Motor neuron (in vitro differentiated cells): ENCODE measurements around the gene ADORA1. TPM values are rescaled to one million over a fixed set of nuclear protein-coding genes. Genes with fewer than 3 reads are reported as not detected.
A peak's percentile ranks its signal among the peaks of the same experiment; 100 is the strongest.

Experiments
- ATAC-seq, 8 experiments: fragments of 200-7000 bp; cut with Tn5 transposase; replicated peaks in 6 of 8; 2 replicates each; pipeline ENCODE4 v1.8.0; 2021; ENCODE audit warnings: mild to moderate bottlenecking in 8 of 8, moderate library complexity in 8 of 8
- H3K27ac ChIP-seq, 2 donors: fragments of 250-450 bp; sonication (Bioruptor Pico); 2 replicates each; pipeline ENCODE4 v1.9.0; 2021; ENCODE audit warnings: antibody characterized with exemption in 2 of 2, mild to moderate bottlenecking in 2 of 2, moderate library complexity in 1 of 2
- H3K4me1 ChIP-seq, 2 donors: fragments of 250-450 bp; sonication (Bioruptor Pico); replicated peaks in 1 of 2; 2 replicates each; pipeline ENCODE4 v1.6.1; 2021; ENCODE audit warnings: antibody characterized with exemption in 2 of 2, mild to moderate bottlenecking in 2 of 2, moderate library complexity in 1 of 2
- H3K4me3 ChIP-seq, 5 donors: fragments of 250-450 bp; sonication (Bioruptor Pico); 2 replicates each; pipeline ENCODE4 v1.9.0; 2021; ENCODE audit warnings: antibody characterized with exemption in 5 of 5, mild to moderate bottlenecking in 5 of 5, moderate library complexity in 4 of 5
- WGBS, 10 experiments: fragments of 450-650 bp; shearing (Covaris generic); methylation state at CpG; one replicate each; pipeline ENCODE4 v1.0.0; 2022; 5-methylcytosine and 5-hydroxymethylcytosine counted together
- in situ Hi-C, 9 experiments: fragments of 400-800 bp; cut with MboI; loops; one replicate each; pipeline ENCODE4 v1.15.0; 2021; ENCODE audit warnings: low sequenced_read_pairs in 9 of 9, low pct_unique_long_range_greater_than_20kb in 2 of 9; ENCODE audit not compliant: unreplicated experiment in 9 of 9
- total RNA-seq, 8 experiments: library from RNA; unstranded; fragments of 300-600 nt; gene quantifications; 2 replicates each; pipeline versions ENCODE4 v1.2.3 to v1.2.4, GENCODE V29; 2022

The ADORA1 gene
- total RNA-seq, 8 experiments from 2014 or later = 3.2 to 15.5 (median 3.9) TPM

DNA sequence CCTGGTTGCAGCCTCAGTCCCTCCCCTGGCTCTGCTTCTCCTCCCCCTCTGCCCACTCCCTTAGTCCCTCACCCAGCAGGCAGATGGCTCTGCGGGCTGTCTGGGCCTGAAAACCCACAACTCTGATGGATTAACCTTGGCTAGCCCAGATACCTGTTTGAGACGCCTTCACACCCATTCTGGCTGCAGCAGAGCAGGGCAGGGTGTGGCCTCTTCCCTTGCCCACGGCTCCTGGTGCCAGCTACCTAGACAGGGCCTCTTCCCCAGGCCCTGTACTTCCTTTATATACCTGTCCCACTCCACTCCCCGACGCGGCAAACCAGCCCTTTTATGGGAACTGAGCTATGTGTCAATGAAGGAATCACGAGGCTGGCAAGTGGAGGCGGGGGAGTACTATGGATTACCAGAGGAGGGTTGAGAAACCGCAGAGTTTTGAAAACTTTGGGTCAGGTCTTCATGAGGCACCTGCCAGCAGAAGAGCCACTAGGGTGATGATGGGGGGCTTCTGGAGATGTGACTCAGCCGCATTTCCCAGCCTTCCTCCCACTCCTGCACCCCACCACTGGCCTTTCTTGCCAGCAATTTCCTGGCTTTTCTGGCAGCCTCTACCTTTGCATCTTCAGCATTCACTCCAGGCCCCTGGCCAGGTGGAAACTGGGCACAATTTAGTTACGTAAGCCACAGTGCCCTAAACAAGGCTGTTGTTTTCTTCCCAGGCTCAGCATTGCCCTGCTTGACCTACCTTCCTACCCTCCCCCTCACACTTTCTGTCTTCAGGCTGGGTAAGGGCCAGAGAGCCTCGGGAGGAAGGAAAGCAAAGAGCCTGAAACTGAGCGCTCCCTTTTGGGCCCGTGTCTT lies 59.1 kb downstream of the ADORA1 start, which contains the start of gene CHI3L1:
Gene CHI3L1, minus strand, starts transcription at position 259 of the 858 bp plus-strand sequence. Its CDS starts 81 bp downstream, at position 178.
- no peak within 1 kb of the TSS for H3K27ac ChIP-seq
- WGBS, 10 experiments = 36 to 68% (median 51%) methylated on average over 2 to 9 of the region's 14 CpGs; no CpG with 5 or more reads in 4 of the 10 experiments
- peak in 2 of 8 experiments; percentile 48 to 50 for ATAC-seq
- H3K4me3 ChIP-seq = no peak within 1 kb of the TSS
- in situ Hi-C loops = no loop called here
- peaks cover 11 to 12% of the 10 kb centered on the region in 2 donors for H3K4me1 ChIP-seq

DNA sequence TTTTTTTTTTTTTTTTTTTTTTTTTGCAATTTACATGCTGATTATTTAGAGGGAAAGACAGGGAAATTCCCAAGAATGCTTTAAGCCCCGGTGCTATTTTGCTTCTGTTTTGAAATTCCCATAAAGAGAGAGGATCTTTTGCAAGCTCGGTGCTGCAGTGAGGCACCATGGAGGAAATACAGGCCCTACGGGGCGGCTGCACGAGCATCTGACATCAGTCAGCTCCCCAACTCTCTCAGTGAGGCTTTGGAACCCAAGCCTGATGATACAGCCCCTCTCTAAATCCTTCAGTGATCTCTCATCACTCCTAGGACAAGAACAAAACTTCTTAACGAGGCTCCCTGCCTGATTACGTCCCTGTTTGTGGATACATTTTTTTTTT lies 59.8 kb downstream of the ADORA1 start:
- Histone ChIP-seq H3K4me3 (no peak overlapping the region), H3K27ac (no peak overlapping the region), H3K4me1 (peaks cover 11 to 12% of the 10 kb centered on the region in 2 donors)
- in situ Hi-C loops = no loop called here
- peak in 2 of 8 experiments; percentile 15 to 33 for ATAC-seq
- 0 to 62% (median 44%) methylated on average over 2 to 7 of the region's 7 CpGs for WGBS, 10 experiments

DNA sequence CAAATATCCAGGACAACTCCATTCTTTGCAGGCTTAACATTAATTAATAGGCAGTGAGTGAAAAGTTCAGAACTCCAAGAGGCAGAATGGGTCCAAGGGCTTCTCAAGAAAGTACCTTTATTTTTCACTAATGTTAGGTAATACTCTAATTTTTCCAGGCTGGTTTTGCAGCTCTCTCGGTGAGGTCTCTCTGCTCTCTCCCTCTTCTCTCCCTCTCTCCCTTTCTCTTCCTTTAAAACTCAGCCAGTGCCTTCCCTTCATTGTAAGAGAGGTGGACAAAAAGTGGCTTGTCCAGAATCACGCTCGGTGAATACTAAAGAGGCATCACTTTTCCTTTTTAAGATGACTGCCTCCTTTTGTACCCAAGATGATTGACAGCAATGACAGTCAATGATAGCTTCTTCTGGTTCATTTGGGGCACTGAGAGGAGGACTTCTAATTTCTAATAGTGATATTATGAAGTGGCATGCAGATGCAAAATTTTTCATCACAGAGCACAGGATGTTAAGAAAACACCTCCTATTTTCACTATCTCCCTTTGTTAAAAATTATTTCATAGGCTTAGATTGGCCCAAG lies 60.3 kb downstream of the ADORA1 start:
- no peak overlapping the region for H3K4me3 ChIP-seq
- 29 to 100% (median 83%) methylated on average over 1 to 3 of the region's 3 CpGs; no CpG with 5 or more reads in 3 of the 10 experiments for WGBS, 10 experiments
- no peak overlapping the region for H3K27ac ChIP-seq
- H3K4me1 ChIP-seq = peaks cover 11 to 16% of the 10 kb centered on the region in 2 donors
- no peak for ATAC-seq
- in situ Hi-C loops = no loop called here

DNA sequence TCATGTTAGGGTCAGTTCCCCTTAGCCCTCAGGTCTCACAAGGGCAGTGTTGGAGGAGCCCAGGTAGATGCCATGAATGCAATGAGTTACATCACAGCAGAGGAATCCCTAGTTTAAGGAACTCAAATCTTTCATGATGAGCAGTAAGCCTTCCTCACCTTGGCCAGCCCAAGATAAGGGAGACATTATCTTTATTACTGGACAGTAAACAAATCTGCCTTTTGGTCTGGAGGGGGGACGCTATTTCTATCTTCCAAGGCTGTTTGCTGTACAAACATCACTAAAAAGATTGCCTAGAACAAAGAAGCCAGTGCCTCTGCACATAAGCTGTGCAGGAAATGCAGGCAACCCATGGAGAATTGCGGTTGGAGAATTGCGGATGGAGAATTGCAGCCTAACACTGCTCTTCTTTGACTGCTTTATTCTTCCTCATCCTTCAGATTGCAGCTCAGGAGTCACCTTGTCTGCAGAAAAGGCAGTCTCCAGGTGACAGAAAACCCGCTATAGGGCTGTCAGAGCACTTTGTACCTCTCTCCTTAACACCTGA lies 61.2 kb downstream of the ADORA1 start:
- Histone ChIP-seq H3K4me1 (peaks cover 11 to 20% of the 10 kb centered on the region in 2 donors), H3K27ac (no peak overlapping the region), H3K4me3 (no peak overlapping the region)
- no peak for ATAC-seq
- 67 to 100% (median 92%) methylated on average over 1 to 4 of the region's 4 CpGs; no CpG with 5 or more reads in 1 of the 10 experiments for WGBS, 10 experiments
- in situ Hi-C loops = no loop called here

DNA sequence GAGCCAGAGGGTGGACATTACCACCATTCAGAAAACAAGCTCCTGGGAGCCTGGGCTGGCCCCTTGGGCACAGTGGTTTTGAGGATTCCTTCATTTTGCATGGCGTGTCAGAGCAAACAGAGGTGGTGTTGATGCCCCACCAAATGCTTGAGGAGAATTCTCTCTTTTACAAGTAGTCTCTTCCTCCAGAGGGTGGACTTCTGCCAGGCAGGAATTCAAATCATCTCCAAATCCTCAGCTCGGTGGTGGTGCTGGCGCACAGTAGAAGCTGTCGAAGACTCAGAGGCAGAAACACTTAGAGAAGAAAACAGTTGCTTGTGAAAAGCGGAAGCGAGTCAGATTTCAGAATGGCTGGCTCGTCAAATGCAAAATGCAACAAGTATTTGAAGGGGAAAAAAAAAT lies 62.4 kb downstream of the ADORA1 start:
- Histone ChIP-seq H3K4me1 (peaks cover 11 to 20% of the 10 kb centered on the region in 2 donors), H3K4me3 (no peak overlapping the region), H3K27ac (no peak overlapping the region)
- WGBS, 10 experiments = 43 to 100% (median 77%) methylated on average over 1 to 7 of the region's 7 CpGs; no CpG with 5 or more reads in 1 of the 10 experiments
- no peak for ATAC-seq
- in situ Hi-C loops = no loop called here

DNA sequence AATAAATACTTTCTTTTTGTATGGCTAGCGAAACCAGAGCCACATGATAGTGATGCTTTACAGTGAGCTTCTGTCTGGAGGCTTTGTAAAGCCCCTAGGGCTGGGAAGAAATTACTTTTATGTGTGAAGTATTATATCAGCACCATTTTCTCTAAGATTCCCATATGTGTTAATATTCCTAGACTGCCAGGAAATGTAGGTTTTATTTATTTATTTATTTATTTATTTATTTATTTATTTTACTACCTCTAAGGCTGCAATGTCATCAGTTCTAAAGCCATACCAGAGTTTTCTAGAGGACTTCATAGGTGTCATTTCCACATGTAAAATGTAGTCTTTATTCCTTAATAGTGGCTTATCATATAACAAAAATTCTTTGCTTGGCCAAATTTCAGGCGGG lies 63.4 kb downstream of the ADORA1 start:
- ATAC-seq = no peak
- in situ Hi-C loops = no loop called here
- no peak overlapping the region for H3K4me3 ChIP-seq
- WGBS, 10 experiments = 52 to 100% (median 94%) methylated on average over 1 to 2 of the region's 2 CpGs
- H3K27ac ChIP-seq = no peak overlapping the region
- peaks cover 11 to 20% of the 10 kb centered on the region in 2 donors for H3K4me1 ChIP-seq

DNA sequence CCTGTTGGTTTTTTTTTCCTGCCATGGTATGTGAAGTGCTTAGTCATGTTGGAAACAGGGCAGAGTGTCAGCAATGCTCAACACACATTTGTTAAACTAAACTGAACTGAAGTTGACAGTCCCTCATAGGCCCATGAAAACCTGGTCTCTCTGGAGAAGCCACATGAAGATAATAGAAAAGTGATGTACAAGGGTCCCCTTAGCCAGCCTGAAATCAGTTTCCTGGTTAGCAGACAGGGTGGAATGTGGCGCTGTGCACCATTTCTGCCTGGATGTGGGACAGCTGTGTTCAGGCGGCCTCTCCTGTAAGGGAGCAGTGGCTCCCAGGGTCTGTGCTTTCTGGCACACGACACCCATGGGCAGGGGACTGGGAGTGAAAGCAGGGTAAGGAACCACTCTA lies 68.8 kb downstream of the ADORA1 start:
- no peak overlapping the region for H3K27ac ChIP-seq
- H3K4me1 ChIP-seq = peaks cover 3 to 10% of the 10 kb centered on the region in 2 donors
- in situ Hi-C loops = no loop called here
- no peak overlapping the region for H3K4me3 ChIP-seq
- peak in 1 of 8 experiments; percentile 37 for ATAC-seq
- 86 to 100% (median 100%) methylated on average over 1 to 2 of the region's 3 CpGs; no CpG with 5 or more reads in 5 of the 10 experiments for WGBS, 10 experiments

DNA sequence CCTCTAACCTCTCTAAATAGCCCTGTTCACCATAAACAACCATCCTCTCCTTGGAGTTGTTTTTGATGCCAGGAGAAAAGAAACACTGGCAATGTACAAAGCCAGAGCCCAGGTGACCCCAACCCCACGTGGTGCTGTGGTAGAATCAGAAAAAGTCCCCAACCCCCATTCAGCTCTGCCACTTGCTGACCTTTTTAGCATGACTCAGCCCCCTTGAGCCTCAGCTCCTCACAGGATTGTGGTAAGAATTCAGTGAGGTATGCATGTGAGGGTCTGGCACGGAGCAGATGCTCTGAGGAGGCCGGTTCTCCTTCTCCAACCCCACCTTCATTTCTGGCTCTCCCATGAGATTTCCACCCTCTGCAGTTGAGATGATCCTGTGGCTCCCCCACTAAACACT lies 70.1 kb downstream of the ADORA1 start:
- ATAC-seq = peak in 6 of 8 experiments; percentile 31 to 83 (median 76)

DNA sequence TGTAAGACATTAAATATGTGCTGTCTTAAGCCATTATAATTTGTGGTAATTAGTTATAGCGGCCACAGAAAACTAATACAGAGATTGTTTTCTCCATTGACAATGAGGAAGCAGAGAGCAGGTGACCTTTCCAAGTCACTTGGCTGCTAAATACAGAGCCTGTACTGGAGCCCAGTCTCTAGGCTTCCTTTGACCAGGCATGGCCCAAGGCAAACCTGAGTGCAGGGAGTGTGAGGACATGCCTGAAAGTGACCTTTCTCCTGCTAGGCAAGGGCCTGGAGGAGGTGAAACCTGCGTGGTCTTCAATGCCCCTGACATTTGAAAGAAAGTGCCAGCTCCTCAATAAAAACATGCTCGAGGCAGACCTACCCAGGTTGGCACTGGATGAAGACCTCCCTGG lies 71.5 kb downstream of the ADORA1 start:
- Histone ChIP-seq H3K27ac (no peak overlapping the region), H3K4me1 (peaks cover 2 to 3% of the 10 kb centered on the region in 2 donors), H3K4me3 (no peak overlapping the region)
- WGBS, 10 experiments = 0 to 100% (median 82%) methylated on average over 1 to 3 of the region's 3 CpGs
- ATAC-seq = no peak
- in situ Hi-C loops = no loop called here

More for the DNA sequence above, 70.1 kb downstream of the ADORA1 start:
- 17 to 100% (median 36%) methylated on average over 1 to 3 of the region's 3 CpGs; no CpG with 5 or more reads in 3 of the 10 experiments for WGBS, 10 experiments
- H3K4me1 ChIP-seq = peaks cover 3 to 7% of the 10 kb centered on the region in 2 donors
- no peak overlapping the region for H3K27ac ChIP-seq
- in situ Hi-C loops = no loop called here
- H3K4me3 ChIP-seq = no peak overlapping the region

DNA sequence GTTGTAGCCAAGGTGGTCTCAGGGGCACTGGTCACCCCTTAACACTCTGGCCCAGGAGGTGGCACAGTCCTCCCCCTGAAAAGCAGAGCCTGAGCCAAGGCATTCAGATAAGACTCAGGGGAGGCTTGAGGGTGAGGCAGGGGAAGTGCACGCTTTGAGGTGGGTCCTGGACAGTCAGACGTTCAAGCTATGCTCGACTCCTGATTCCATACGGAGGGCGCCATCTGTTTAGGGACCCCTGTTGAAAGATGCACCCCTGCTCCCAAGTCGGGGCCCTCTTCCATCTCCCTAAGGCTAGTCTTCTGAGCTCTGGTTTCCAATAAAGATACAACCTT lies 71.9 kb downstream of the ADORA1 start:
- in situ Hi-C loops = no loop called here
- Histone ChIP-seq H3K27ac (no peak overlapping the region), H3K4me1 (peaks cover 2 to 3% of the 10 kb centered on the region in 2 donors), H3K4me3 (no peak overlapping the region)
- ATAC-seq = no peak
- WGBS, 10 experiments = 40 to 88% (median 70%) methylated on average over 1 to 6 of the region's 6 CpGs; no CpG with 5 or more reads in 3 of the 10 experiments

DNA sequence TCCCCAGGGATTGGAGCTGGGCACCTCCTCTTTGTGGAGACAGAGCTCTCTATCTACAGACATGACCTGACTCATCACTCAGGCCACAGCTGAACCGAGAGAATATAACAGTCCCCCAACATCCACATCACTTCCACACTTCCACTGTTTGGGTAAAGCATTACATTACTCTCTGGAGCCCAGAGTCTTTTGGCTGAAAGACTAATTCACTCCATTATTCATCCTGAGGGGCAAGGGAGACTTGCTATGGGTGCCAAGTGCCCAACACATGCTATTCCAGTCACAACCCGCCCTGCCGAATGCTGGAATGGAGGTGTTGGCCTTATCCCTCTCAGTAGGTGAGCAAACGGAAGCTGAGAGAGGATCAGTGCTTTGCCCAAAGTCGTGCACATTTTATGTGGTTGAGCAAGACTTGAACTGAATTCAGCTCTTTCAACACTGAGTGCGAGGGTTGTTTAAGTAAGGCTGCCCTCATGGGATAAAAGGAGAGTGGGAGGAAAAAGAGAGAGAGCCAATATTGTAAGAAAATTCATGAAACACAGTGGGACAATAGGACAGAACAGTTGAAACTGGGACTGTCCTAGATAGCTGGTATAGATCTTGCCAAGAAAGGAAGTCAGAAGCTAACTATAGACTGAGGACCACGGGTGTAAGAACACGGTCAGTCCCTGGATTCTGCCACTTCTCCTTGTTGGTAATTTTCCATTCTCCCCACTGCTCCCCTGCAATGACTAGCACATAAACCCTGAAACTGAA lies 72.5 kb downstream of the ADORA1 start:
- in situ Hi-C loops = loop anchor here in 4 of 9 experiments (25.0 kb wide), 2 partner anchors 88 to 163 kb away; partner anchors contain the start of gene PPFIA4 (in 4 of the 4)
- 23 to 83% (median 71%) methylated on average over 3 to 8 of the region's 8 CpGs; no CpG with 5 or more reads in 3 of the 10 experiments for WGBS, 10 experiments
- H3K27ac ChIP-seq = no peak overlapping the region

DNA sequence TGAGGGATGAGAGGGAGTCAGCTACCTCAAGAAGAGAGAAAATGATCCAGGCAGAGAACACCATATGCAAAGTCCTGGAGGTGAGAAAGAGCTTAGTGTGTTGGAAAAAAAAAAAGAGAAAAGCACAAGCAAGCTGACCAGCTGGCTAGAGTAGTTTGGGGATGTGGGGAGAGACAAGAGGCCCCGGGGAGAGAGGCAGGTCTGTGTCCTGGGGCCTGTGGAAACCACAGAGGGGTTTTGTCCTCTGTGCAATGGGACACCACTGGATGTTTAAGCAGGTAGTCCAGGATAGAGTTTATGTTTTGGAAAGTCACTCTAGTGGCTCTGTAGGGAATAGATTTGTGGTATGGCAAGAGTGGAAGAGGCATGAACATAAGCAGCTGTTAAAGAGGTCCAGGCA lies 73.4 kb downstream of the ADORA1 start:
- Histone ChIP-seq H3K27ac (no peak overlapping the region), H3K4me1 (peaks cover 2 to 3% of the 10 kb centered on the region in 2 donors), H3K4me3 (no peak overlapping the region)
- WGBS, 10 experiments = 44 to 80% (median 63%) methylated on average over 1 of the region's 1 CpG; no CpG with 5 or more reads in 6 of the 10 experiments
- in situ Hi-C loops = loop anchor here in 4 of 9 experiments (25.0 kb wide), 2 partner anchors 89 to 164 kb away; partner anchors contain the start of gene PPFIA4 (in 4 of the 4)
- ATAC-seq = no peak

More for the DNA sequence above, 72.5 kb downstream of the ADORA1 start:
- peaks cover 2 to 3% of the 10 kb centered on the region in 2 donors for H3K4me1 ChIP-seq
- no peak overlapping the region for H3K4me3 ChIP-seq
- no peak for ATAC-seq
